SK-MEL-5 (cell line): Measurements from ENCODE around the gene CMYA5. TPM values are rescaled to one million over a fixed set of nuclear protein-coding genes. Genes with fewer than 3 reads are reported as not detected.

Experiments
- DNase-seq: peaks from one replicate; pipeline ENCODE4 v3.0.0-alpha.2; 2016; ENCODE audit warnings: low read depth, low spot score
- in situ Hi-C: cut with HindIII; loops from 2 replicates; pipeline ENCODE4 v1.10.0; 2016; ENCODE audit warnings: low sequenced_read_pairs, high pct_unique_total_duplicates, low pct_unique_long_range_greater_than_20kb
- total RNA-seq: library from RNA; depleted of rRNA; stranded (reverse); fragments of >200 nt; shearing (Covaris generic); gene quantifications from 2 replicates; pipeline ENCODE4 v1.2.3, GENCODE V29; 2014

CMYA5 gene
- total RNA-seq, 1 experiment from 2014 or later = 0.05 TPM

- in situ Hi-C loops = no loop called here
- peak; percentile 85 for DNase-seq
Observed at GRCh38 chr5:79806741-79807140, 117.1 kb downstream of the CMYA5 start.

DNA sequence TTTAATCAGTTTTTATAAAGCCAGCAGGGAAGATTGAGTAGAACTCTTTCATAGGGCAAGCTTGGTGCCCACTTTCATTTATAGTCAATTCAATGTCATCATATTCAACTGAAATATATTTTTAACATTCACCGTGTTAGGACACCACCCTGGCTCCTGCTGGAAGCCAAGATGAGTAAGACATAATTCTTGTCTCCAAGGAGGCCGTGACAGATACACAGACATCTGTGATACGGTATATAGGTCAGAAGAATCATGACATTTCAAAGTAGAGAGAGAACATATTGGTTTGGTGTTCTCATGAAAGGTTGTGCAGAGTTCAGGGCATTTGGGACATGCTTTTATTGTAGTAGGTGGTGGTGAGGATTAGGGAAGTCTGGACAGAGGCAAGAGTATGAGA lies 120.1 kb downstream of the CMYA5 start:
- in situ Hi-C loops = no loop called here
- no peak for DNase-seq

GRCh38 chr5:79811081-79811480 lies 121.4 kb downstream of the CMYA5 start:
- in situ Hi-C loops = no loop called here
- no peak for DNase-seq

GRCh38 chr5:79811904-79812303 lies 122.3 kb downstream of the CMYA5 start:
- no peak for DNase-seq
- in situ Hi-C loops = no loop called here

- in situ Hi-C loops = no loop called here
- DNase-seq = no peak
Observed at GRCh38 chr5:79814699-79815098, 125.1 kb downstream of the CMYA5 start.

DNA sequence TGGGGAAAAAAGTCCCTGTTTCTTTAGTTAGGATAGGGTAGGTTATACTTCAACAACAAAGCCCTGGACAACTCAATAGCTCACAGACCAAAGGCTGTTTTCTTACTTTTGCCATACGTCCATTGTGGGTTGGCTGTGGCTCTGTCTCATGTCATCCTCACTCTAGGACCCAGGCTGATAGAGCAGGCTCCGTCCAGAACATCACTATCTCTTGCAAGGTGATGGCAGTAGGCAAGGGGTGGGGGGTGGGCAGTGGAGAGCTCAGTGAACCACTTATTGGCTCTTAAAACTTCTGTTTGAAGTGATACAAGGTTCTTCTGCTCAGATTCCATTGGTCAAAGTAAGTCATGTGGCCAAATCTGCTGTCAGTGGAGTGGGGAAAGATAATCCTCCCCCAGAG lies 126.4 kb downstream of the CMYA5 start:
- no peak for DNase-seq
- in situ Hi-C loops = no loop called here

DNA sequence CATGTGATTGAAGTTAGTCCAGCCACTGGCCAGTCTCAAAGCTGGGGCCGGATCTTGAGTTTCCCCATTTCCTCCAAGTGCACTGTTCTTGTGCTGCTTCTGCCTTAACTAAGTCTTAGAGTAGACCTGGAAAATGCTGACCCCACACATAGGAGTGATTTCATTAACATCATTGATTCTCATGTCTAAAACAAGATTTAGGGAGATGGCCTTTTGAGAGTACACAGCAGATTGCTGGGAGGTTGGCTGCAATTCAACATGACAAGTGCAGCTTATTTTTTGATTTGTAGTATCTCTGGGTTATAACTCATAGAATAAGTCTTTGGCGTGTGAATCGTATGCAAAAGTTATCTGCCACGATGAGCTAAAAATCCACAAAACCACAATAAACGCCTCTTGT lies 131.0 kb downstream of the CMYA5 start:
- in situ Hi-C loops = no loop called here
- no peak for DNase-seq

DNA sequence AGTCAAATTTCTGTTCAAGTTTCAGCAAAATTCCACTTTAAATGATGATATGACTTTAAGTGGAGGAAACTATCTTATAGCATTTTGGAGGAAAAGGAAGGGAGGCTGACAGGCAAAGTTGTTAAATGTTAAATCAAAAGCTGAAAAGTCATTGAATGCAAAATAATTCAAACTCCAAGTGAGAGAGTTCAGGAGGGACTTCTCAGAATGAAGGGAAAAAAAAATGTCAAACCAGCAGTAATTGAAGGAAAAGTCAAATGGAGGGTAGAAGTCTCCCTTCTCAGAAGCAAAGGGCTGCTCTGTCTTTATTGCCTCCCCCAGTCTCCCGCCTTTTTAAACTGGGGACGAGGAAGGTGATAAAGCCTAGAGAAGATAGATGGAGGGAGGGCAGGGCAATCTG lies 134.8 kb downstream of the CMYA5 start:
- in situ Hi-C loops = no loop called here
- no peak for DNase-seq

GRCh38 chr5:79825802-79826201 lies 136.2 kb downstream of the CMYA5 start:
- DNase-seq = no peak
- in situ Hi-C loops = no loop called here

GRCh38 chr5:79827159-79827629 lies 137.6 kb downstream of the CMYA5 start:
- in situ Hi-C loops = no loop called here
- DNase-seq = no peak

DNA sequence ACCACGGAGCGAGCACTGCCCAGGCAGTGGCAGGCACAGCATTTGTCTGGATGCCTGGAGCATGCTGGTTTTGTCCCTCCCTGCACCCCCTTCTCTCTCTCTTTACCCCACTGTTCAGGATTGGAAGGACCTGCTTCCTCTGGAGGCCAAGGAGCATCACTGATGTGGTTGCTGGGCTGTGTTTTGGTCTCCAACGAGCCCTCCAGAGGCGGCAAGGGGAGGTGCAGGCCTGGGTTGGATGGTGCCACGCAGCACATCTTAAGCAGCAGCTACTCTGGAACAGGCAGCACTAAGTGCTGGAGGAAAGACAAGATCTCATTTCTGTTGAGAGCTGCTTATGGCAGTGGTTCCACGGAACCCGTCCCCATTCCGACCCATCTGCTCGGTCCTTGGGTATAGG lies 139.6 kb downstream of the CMYA5 start:
- in situ Hi-C loops = no loop called here
- peak; percentile 71 for DNase-seq

DNA sequence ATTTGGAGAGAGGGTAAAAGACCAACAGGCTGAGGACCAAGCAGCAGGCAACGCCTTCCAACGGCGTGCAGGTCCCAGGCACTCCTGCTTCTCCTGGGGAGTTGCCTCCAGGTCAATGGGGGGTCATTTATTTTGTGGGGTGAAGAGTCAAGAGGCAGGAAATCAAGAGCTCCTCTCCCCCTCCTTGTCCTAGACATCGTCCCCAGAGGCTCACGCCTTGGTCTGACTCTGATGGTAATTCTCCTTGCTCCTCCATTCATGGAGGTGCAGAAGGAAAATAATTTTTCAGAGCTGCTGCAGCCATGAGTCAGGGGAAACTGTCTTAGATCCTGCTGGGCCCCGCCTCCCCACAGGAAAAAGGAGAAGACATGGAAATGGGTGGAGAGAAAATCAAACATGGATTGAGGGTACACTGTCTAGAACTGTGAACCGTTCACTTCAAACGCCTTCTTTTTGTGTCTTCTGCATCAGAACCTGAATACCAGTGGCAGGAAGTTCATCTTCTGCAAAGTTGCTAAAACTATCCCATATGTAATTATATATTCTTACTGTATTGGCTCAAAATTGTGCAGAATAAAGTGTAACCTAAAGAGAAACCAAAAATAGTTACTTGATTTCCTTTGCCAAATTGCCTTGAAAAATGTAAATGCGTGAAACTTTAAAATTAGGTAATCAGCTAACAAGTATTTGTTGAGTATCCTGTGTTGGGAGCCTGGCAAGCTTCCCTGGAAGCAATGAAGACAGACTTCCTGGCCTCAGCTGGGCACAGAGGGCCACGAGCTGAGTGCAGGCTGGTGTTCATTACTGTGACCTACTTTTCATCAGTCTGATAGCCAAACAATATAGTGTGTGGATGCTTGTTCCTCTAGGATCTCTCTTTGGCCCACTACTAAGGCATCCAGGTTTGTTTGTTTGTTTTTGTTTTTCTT lies 142.0 kb downstream of the CMYA5 start:
- no peak for DNase-seq
- in situ Hi-C loops = no loop called here

- in situ Hi-C loops = no loop called here
- no peak for DNase-seq
Observed at GRCh38 chr5:79832911-79833310, 143.3 kb downstream of the CMYA5 start.

GRCh38 chr5:79834098-79834753 lies 144.6 kb downstream of the CMYA5 start:
- no peak for DNase-seq
- in situ Hi-C loops = no loop called here

DNA sequence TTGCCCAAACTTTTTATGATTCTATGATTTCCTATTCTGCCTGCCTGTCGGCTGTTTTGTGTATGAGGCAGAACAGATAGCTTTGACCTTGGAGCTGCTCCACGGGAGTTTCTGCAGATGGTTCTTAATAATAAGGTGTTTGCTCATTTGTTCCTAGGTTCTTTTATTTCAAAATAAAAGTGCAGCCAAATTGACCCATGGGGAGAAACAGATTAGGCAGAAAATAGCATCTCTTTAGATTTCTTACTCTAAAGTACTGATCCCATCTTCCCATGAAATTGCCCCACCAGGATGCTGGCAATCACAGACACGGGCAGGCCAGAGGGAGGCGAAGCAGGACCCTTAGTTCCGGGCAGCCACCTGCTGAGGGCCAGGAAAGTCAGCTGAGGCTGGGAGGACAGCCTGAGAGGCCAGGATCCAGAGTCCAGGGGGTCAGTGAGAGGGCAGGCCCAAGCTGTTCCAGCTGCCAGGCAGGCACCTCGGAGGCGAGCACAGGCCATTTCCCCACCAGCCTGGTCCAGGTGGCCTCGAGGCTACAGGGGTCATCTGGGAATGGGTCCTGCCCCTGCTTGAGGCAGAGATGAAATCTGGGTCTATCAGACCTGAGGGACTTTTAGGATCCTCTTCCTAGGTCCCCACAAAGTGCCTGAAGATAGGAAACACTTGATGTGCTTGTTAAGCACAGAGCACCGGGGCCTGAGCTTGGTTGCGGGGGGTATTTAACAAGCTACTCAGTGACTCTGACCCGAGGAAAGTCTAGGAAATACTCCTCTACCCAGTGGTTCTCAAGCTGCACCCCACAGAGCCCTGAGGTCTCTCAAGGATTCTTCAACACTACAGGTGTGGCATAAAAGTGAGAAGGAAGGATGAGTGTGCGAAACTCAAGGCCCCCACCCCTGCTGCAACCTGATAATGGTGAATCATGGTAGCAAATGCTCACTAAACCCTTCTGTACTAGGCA lies 145.4 kb downstream of the CMYA5 start:
- in situ Hi-C loops = no loop called here
- no peak for DNase-seq

- DNase-seq = no peak
- in situ Hi-C loops = no loop called here
Observed at GRCh38 chr5:79837761-79838551, 148.3 kb downstream of the CMYA5 start.
